NCI-H2107 treated with DMSO at 0.1 percent for 48 hours (cell line): ENCODE measurements around the gene SECISBP2L.

Source experiments
- DNase-seq: peaks from one replicate; lab custom pipeline; 2025; ENCODE audit not compliant: unreplicated experiment; lab: John Stamatoyannopoulos, UW

Gene SECISBP2L

DNA sequence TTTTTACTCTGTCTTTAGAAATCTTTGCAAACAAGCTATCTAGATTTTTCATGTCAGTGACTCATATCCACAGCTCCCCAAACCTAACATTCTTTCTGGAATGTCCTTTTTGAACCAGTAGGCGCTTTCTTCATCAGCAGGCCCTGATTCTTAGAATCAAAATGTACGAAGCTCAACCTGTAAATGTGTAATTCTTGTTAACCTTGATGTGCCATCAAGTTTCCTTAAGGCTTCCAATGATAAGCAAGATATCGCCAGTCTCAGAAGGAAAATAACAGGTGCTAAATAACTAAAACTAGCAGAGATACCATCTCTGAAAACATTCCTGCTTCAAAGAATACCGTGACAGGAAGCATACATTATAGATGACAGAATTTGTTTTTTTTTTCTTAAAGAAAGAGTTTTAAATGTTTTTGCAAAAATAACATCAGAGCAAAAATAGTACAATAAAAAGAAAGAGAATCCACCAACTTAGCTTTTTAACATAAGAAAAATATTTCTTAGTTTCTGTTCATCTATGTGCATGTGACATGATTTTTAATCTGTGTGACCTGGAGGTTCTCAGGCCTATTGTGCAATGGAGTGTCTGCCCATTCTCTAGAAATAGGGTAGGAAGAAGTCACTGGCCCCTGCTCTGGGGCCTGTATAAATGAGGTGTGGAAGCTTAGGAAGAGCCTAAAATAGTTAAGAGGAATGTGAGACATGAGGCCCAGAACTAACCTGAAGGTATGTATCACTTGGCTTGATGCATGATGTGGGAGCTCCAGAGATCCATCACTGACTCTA is 14.7 kb upstream of the SECISBP2L start:
- no peak for DNase-seq

DNA sequence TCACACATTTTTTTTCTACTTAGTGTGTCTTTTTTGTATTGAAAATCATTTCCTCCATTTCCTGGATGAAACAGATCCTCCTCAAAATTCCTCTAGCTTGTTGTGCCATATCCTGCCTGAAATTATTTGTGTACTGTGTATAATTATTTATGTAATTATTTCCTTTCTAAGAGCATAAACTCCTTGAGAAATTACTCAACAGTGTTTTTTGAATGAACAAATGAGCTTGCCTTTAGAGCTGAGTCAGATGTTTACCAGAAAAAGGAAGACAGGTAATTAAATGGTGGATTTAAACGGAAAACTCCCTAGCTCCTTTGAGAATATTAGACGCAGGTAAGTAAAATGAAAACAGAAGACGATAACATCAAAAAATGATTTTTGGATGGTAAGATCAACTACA is 13.2 kb upstream of the SECISBP2L start:
- no peak for DNase-seq

DNA sequence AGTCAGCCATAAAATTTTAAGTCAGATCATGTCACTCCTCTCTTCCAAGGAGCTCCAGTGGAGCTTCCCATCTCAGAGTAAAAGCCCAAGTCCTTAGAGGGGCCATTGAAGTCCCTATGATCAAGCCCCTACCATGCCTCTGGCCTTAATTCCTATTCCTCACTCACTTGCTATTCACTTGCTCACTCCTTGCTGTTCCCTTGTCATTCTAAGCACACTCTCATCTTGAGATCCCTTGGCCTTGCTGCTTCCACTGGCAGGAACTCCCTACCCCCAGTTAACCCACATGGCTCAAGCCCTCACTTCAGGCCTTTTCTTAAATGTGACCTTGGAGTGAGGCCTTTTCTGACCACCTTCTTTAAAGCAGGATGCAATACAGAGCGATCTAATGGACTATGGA is 12.3 kb upstream of the SECISBP2L start:
- no peak for DNase-seq

DNA sequence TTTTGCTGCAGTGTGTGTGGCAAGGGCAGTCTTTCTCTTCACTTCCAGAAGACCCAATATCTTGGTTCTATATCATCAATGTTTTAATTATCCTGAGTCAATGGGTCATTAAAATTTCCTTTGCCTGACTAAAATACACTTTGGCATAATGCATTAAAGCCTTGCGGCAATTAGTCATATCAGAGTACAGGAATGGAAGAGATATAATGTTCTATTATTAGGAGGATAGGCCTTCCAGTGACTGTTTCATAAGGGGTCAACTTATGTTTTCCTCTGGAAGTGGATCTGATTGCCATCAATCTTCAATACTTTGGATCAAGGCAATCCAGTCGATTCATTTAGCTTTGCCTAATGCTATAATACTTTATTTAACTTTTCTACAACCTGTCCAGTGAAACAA is 9.4 kb upstream of the SECISBP2L start:
- DNase-seq = no peak

DNA sequence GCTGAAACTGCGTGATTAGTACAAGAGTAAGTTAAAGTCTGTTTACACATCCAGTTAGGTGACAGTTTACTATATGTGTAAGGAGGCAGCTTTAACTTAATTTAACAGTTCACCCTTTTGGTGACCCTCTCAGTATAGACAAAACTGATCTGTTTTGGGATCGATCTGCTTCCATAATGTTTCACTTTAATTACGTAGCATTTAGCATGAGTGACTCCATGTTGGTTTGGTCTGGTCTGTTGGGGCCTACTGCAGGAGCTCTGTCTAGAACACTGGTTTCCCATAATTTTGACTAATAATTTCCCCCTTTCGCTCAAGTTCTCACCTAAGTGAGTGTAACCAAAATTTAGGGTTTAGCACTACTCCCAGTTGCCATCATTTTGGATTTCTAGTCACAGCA is 6.4 kb upstream of the SECISBP2L start:
- no peak for DNase-seq

DNA sequence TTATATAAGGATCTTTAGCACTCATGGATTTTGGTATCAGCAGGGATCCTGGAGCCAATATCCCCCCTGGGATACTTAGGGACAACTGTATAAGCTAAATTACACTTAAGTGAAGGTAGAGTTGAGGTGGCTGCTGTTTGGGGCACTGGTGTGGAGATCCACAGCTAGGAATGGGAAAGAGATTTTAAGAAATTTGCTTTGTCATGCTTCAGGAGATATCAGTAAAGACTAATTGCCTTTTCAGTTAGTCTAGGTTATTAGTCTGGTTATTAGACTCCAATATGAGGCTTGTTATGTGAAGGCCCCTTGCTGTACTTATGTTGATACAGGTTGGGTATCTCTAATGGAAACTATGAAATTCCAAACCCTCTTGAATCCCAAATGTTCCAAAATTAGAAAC is 1.2 kb upstream of the SECISBP2L start:
- no peak for DNase-seq

DNA sequence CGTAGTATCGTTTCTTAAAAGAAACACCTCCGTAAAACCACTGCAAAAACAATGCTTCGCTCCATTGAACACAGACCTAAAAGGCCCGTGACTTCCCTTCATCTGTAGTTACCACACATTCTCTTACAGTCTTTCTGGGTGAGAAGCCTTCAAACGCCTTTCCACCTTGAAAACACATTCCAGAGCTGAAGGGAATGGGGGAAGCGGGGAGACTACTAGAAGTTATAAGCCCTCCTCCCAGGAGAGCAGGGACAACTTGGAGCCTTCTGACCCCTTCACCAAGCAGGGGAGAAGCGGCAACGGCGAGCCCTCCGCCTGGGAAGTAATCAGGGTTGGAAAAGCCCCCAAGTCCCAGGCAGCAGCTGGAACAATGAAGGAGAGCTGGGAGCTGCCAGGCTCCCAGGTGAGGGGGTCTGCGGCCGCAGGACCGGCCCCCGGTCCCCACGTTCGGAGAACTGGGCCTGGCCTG is 461 bp downstream of the SECISBP2L start:
- peak; percentile 3 for DNase-seq

DNA sequence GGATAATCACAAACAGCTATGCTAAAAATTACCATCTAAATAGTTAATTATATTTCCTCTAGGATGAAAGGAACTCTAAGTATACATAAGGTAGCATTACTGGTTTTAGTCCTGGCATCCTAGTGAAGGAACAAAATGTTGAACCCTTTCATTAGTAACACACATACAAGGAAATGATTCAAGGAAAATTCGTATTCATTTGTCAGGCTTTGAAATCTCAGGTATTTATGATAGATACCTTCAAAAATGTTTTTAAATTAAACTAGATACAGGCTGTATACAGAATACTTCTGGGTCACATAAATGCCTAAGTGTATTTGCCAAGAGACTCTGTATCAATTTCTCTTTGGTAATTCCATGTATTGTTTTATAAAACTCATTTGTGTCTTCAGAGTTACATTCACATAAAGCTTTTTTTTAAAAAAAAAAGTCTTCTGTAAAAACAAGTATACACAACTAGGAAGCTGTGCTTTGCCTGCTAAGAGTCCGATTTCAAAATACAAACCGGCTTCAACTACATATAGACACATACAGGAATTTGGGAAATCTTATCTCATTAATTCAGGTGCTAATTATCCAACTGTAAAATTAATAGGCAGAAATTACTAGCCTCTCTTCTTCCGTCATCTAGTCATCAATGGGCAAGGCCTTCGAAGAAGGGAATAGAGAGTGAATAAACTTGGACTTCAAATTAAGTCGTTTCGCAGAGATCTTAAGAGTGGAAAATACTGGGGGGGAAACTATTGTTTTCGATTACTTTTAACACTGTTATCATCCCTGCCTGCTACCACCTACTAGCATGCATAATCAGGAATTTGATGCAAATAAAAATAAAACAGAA is 1.3 kb downstream of the SECISBP2L start:
- DNase-seq = no peak

DNA sequence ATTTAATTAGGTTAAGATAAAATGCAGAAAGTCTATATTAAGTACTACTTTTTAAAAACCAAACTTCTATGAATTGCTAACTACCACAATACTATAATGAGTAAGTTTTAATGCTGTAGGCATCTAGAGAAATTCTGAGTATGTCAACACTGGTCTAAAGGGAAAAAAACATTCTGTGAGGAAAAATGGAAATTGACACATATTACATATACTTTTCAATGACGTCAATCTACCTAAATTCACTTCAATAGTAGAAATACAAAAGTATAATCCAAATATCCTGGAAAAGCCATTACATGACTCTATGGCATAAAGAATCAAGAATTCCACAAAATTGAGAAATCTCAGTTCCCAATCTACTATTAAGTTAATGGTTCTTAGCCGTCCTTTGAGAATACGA is 2.2 kb downstream of the SECISBP2L start:
- DNase-seq = no peak

DNA sequence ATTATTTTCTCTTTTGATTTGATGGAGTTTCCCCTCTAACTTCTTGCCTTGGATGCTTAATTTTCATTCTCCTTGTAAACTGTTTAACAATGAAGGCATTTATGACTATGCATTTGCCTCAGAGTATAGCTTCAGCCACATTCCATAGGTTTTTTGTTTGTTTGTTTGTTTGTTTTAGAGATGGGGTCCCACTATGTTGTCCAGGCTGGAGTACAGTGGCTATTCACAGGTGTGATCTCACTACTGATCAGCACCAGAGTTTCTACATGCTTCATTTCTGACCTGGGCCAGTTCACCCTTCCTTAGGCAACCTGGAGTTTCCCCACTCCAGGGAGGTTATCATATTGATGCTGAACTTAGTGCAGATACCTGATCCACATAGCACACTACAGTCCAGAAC is 4.1 kb downstream of the SECISBP2L start:
- no peak for DNase-seq

DNA sequence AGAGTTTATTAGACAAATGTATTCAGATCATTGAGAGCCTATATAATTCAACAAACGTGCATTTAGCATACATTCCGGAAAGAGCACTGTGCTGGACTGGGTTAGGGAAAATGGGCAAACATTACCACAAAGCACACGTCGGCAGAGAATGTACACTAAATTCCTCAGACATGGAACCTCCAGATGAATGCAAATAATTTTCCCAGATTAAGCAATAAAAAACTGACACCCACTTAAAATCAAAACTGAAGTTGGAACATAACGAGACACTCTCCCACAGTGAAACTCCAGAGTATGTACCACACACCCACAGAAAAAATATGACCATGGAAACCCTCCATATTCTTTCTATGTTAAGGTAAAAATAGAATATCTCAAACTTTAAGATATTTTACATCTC is 4.8 kb downstream of the SECISBP2L start:
- DNase-seq = no peak

DNA sequence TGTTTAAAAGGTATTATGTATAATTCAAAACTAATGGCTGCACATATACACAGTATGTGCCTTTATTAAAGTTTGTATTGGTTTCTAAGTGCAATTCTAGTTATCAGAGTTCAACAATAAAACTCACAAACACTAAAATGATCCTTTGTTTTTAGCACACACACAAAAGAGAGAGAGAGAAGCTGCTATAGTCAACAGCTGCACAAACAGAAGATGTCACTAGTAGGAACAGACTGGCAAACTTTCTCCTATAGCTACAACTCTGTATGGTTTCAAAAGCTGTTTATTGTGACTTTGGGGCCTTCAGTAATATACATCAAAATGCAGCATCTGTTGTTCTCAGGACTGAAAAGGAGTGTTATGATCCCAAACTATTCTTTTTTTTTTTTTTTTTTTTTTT is 6.1 kb downstream of the SECISBP2L start:
- no peak for DNase-seq

DNA sequence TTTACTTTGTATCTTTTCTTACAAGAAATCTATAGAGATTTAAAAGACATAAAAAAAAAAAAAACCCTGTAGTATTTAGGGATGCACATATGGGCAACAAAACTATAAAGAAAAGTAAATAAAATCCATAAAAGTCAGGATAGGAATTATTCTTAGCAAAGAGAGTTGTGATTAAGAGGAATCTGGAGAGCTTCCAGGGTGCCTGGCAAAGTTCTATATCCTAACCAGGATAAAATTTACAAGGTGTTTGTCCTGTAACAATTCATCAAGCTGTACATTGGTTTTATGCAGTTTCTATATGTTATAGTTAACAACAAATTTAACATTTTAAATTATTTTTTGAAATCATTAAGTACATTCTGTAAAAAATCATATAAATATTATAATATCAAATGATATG is 7.9 kb downstream of the SECISBP2L start:
- DNase-seq = no peak

DNA sequence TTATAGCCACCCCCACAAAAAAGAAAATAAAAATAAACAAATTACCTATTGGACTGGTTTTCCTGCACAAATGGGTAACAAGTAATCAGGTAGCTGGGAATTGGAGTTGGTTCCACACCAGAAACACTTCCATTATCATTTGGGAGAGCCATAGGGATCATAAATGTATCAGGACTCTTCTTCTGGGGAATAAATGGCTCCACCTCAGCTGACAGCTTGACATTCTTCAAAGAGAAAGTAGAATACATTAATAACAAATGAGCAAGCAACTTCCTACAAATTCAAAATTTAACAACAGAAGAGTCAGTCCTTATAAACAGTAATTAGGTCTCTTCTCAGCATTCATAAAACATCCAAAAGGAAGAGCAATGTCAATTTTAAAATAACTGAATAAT is 8.7 kb downstream of the SECISBP2L start:
- no peak for DNase-seq

DNA sequence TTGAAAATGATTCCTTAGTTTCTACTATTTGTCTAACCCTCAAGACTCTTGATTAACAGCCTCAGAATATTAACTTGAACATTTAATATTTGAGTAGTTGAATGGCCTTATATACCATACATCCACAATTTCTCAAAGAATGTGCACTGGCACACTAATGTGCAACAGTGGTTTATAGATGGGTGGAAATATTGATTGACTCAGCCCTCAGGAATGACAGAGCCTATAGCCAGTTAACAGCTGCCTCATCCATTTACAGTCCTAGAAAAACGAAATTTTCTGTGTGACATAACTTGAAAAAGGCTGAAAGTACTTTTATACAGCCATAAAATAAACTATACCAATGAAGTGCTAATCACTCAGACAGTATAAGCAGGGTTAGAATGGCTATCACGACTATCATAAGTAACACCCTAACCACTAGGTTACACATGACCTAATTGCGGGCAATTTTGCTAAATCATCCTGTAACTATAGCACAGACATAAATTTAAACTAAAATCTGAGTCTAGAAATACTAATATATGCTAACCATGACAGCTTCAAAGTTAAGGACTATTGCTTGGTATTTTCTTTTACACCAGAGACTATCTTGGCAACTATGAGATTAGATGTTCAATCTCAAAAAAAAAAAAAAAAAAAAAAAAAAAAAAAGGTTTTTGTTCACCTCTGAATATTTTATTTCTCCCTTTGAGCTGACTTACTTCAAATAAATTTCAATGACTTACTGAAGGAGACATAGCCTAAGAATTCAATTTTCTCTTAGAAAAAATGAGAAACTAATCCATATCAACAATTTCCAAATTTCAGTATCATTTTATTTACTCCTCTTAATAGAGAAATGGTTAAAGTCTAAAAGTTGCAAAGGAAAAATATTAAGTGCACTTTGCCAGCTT is 9.3 kb downstream of the SECISBP2L start:
- no peak for DNase-seq

DNA sequence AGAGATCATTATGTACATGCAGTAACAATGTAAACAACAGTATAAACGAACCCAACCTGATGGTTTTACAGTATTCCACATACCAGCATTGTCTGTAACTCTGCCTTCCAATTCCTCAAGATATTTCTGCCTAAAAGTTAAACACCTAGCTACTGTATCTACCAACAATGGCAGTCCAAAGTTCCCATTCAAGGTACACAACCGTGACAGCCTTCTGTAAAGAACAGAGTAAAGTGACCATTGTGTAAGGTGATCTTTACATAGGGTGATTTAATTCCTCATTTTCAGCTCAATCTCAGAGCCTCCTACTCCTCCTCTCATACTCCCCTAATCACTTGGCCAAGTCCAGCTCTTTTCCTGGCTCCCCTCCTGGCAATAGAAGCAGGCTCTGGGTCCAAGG is 10.4 kb downstream of the SECISBP2L start:
- no peak for DNase-seq

DNA sequence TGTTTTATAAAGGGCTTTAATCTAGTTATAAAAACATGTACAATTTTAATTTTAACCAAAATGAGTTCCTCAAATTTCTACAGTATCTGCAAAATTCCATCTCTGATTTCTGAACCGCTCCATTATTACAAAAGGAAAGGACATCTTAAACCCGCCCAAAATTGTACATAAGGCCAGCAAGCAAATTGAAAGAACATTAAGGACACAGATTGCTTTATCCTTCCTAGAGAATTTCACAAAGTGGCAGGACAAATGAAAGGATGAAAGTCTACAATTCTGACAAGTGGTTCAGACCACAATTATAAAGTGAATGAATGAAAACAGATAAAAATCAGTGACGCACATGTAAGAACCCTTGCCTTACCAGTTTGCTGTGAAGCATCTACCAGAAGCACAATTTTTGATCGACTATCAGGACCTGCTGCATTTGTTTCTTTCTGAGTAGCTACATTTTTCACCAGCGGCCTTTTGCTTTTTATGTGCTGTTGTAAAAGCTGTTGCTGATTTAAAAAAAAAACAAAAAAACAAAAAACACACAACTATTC is 13.6 kb downstream of the SECISBP2L start:
- no peak for DNase-seq

DNA sequence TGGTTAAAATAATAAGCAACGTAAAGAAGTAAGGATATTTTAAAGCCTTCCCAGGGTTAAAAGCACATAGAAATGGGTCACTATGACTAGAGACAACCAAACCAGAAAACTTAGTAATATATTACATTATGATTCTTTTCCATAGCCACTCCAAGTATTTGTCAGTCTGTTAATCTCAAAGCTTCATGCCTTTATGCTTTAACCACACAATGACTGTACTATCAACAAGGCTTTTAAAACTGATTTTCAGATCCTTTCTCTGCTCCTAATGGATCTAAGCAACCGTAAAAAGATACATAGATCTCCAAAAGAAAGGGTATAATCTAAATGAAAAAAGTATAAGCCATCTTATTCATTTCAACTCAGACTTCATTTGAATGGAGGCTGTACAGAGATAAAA is 14.4 kb downstream of the SECISBP2L start:
- DNase-seq = no peak

DNA sequence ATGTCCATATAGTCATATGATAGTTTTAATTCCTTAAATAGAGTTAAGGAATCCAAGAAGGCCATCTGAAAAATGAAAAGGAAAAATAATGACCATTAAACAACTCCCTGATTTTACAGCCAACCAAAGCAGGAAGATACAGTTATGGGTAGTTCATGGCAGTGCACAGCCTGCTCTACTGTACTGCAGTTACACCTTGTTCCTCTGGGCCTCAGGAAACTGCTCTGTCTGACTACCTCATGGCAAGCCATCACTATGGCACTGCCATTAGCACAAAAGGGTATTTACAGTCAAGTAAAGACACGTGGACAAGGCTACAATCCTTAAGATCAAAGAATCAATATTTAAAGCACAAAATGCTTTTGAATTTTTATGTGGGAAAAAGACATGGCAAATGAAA is 19.5 kb downstream of the SECISBP2L start:
- no peak for DNase-seq

DNA sequence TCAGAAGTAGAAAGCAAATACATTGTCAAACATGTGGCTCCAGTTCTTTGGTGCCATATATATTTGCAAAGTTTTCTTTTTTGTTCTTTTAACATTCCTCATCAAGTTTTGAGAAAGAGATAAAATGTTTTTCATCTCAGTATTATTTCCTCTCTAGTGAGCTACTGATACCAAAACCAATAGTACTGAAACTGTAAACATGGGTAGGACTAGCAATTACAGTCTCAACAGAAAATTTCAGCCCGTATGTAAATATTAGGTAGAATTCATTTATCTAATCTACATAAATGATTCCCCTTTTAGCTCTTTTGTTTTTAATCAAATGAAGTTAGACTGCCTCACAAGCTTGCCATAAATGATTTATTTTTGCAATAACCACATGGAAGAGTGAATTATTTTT is 21.4 kb downstream of the SECISBP2L start:
- DNase-seq = no peak

DNA sequence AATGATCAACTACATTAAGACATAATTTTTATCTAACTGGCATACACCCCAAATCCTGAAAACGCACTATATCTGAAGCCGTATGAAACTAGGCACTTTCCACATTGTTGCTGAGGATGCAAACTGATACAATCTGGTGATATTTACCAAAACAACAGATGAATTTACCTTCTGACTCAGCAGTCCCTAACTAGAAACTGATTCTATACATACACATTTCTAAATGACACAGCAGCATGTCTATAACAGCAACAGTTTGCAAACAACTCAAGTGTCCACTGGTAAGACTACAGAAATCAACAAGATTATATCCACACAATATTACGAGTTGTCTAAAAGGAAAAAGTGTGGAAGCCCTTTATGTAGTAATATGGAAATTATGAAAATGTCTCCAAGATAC is 22.9 kb downstream of the SECISBP2L start:
- no peak for DNase-seq
